ENCODE data around the gene RPL5.
A peak's percentile ranks its signal among the peaks of the same experiment; 100 is the strongest.
"Not testable (repeated sequence)": the region's sequence is repeated elsewhere in the genome, so short reads cannot be mapped to it uniquely, and the experiment has no call there.

RPL5 gene

DNA sequence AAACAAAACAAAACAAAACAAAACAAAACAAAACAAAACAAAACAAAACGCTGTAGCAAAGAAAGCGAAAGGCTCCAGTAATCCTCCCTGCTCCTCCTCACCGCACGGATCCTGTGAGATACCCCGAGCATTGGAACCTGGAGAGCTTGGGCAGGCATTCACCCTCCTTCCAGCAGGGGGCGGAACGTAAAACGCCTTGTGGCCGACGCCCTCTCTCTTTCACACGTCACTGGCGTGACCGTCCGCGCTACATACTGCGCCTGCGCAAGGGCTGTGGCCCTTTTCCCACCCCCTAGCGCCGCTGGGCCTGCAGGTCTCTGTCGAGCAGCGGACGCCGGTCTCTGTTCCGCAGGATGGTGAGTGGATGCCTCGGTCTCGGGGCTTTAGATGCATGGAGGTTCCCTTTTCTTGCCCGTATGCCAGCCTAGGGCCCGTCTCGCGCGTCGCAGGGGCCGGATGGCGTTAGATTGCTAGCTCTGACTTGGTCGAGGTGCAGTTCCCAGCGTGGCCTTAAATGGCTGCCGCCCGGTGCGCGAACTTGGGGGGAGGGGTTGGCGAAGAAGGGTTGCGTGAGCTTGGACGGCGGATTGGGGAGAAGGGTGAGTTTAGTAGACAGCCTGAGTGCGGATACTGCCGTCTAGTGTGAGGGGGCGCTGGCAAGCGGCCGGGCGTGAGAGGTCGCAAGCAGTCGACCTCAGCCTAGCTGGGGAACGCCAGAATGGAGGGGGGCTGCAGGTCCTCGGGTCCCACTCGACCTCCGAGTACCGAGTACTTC lies at the start of gene RPL5:
TSS of gene RPL5 (plus strand) at position 279 of the 775 bp plus-strand sequence. CDS start at position 354, 75 bp downstream.
- DNase-seq (ENCODE audit: low read depth, low spot score): peak; percentile 94

GRCh38 chr1:92783550-92783949 lies 48.3 kb upstream of the RPL5 start:
- not testable (repeated sequence) for DNase-seq (ENCODE audit: low read depth, low spot score)

DNA sequence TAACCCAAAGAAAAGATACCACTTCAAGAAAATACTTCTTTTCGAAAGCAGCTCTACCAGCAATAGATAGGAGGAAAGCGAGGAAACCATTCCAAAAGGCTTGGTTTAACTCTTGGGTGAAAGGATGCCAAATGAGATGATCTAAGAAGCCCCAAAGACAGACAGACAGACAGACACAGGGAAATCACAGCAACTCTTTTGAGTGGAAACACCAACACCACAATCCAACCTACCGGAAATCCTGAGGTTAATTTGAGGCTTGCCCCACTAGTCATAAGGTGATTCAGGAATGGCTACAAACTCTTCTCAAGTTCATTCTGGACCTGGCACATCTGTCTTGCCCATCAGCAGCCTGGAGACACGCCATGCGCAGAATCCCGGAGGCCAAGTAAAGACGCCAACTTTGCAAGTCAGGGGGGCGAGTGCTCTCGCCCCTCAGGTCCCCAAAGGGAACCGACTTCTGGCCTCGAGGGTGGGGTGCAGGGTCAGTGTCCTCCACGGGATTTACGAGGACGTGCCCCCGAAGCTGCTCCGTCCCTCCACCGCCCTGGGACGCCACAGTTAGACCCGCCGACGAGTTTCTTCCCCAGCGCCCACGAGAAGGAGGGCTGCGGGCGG lies 47.7 kb upstream of the RPL5 start:
- DNase-seq (ENCODE audit: low read depth, low spot score): no peak

DNA sequence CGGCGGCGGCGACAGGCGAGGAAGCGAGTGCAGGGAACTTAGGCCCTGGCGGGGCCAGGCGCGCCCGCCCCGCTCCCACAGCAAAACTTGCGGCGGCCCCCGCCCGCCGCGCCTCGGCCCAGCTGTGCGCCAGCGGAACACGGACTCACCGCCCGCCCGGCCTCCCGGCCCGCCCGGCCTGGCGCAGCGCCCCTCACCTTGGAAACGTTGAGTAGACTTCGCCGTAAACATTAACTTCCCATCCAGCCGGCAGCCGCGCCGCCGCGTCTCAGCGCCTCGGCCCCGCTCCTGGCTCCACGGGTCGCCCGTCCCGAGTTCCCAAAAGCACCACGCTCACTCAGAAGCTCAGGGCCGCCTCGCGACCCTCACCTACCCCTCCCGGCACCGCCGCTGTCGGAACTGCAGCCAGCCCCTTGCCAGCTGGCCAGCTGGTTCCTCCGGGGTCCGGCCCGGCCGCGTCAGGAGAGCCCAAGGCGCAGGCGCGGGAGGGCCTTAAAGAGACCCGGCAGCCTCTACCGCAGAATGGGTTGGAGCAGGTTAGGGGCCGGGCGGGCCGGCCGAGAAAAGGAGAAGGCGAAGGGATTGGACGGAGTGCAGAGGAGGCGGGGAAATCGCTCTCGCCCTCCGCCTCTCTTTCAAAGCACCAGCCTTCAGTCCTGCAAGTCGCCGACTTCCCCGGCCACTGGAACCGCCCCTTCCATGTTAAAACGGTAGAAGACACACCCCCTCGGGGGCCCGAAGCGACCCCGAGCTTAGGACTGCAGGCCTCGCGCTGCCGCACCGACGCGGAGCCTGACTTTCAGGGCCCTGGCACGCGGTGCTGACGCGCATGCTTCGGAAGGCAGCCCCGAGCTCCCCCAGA lies 47.0 kb upstream of the RPL5 start, which contains the start of gene EVI5:
TSS of gene EVI5 (minus strand) at position 470 of the 862 bp plus-strand sequence. CDS start 48,562 bp downstream, outside the sequence.
- DNase-seq (ENCODE audit: low read depth, low spot score): peak; percentile 37

GRCh38 chr1:92786111-92786901 lies 45.5 kb upstream of the RPL5 start:
- DNase-seq (ENCODE audit: low read depth, low spot score): no peak

GRCh38 chr1:92790081-92790480 lies 41.8 kb upstream of the RPL5 start:
- no peak for DNase-seq (ENCODE audit: low read depth, low spot score)

- no peak for DNase-seq (ENCODE audit: low read depth, low spot score)
These were observed 41.0 kb upstream of the RPL5 start for GRCh38 chr1:92790867-92791266.

- DNase-seq (ENCODE audit: low read depth, low spot score): no peak
These were observed 40.3 kb upstream of the RPL5 start for GRCh38 chr1:92791487-92792066.

DNA sequence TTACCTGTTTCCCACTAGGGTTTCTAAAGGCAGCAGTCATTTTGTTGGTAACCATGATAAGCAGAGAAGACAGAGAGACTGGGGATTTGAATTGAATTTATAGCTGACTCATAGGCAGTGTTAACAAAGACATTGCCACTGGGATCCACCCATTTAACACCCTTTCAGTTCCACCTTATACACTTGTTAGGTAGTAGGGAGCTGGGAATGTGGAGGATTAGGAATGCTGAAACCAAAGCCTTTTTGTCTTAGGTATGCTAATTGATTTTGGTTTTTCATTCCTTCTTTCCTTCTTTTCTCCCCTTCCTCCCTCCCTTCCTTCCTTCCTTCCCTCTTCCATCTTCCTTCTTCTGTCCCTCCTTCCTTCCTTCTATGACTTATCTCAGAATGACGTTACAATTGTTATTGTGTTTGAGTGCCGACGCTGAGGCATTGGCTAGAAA lies 39.5 kb upstream of the RPL5 start:
- DNase-seq (ENCODE audit: low read depth, low spot score): no peak

DNA sequence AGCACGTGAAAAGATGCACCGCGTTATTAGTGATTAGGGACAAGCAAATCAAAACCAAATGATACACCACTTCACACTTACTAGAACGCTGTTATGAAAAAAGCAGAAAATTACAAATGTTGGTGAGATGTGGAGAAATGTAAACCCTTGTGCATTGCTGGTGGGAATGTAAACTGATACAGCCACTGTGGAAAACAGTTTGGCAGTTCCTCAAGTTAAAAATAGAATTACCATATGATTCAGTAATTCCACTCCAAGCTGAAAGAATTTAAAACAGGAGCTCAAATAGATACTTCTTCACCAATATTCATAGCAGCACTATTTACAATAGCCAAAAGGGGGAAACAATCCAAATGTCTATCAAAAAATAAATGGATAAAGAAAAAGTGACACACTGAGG lies 36.7 kb upstream of the RPL5 start:
- no peak for DNase-seq (ENCODE audit: low read depth, low spot score)

GRCh38 chr1:92797297-92797696 lies 34.5 kb upstream of the RPL5 start:
- DNase-seq (ENCODE audit: low read depth, low spot score): no peak

- no peak for DNase-seq (ENCODE audit: low read depth, low spot score)
These were observed 33.9 kb upstream of the RPL5 start for GRCh38 chr1:92797961-92798360.

DNA sequence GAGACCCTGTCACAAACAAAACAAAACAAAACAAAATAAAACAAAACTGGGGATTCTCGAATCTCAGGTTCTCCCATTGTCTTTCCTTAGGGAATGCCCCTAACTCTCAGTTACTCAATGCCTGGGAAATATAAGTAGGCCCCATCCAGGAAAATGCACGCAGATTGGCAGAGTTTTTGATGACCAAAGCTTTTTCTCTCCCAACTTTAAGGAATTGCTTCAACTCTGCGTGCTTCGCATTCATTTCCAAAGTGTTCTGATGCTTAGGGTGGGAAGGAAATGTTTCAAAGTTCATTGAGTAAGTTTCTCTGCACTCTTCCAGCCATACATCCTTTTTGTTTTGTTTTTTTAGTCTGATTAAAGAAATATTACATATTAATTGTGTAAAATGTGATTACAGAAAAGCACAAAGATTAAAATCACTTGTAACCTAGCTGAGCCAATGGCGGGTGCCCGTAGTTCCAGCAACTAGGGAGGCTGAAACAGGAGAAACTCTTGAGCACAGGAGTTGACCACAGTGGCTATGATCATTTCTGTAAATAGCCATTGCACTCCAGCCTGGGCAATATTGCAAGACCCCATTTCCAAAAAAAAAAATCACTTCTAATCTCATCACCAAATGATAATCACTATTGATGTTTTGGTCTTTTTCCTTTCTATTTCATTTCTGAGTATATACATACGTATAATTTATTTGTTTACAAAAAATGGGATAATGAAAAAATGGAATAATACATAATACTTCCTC lies 28.5 kb upstream of the RPL5 start:
- DNase-seq (ENCODE audit: low read depth, low spot score): no peak

DNA sequence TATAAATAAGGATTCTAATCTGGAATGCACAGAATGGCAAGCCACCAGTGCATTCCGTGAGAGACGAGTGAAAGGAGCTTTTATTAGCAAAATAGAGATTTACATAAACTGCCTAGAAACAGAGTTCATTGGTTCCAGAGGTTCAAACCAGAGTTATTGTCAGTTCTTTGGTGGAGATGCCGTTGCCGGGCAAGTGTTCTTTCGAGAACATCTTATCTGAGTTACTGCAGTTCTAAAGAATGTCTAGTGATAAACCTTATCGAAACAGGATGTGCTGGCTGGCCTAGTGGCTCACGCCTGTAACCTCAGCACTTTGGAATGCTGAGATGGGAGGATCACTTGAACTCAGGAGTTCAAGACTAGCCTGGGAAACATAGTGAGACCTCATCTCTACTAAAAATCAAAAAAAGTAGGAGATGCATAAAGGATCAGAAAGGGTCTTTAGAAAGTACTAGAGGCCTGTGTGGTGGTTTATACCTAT lies 27.1 kb upstream of the RPL5 start:
- DNase-seq (ENCODE audit: low read depth, low spot score): no peak

- no peak for DNase-seq (ENCODE audit: low read depth, low spot score)
These were observed 26.6 kb upstream of the RPL5 start for GRCh38 chr1:92805216-92805615.

DNA sequence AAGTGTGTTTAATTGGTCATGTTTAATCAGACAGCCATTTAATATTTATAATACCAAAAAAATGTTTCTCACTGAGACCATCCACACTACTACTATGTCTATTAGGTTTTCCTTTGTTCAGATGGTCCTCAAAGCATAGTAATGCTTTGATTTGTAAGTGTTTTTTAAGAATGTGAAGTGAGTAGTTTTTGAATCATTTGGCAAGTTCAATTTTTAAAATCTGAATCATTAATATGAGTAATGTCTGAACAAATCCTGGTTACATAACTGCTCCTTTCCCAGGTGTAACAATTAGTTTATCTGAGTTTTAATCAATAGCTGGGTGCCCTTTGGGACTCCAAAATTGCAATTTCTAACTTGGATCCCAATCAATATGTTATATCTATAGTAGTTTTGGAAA lies 23.5 kb upstream of the RPL5 start:
- DNase-seq (ENCODE audit: low read depth, low spot score): no peak

- DNase-seq (ENCODE audit: low read depth, low spot score): no peak
These were observed 15.1 kb upstream of the RPL5 start for GRCh38 chr1:92816732-92817131.

DNA sequence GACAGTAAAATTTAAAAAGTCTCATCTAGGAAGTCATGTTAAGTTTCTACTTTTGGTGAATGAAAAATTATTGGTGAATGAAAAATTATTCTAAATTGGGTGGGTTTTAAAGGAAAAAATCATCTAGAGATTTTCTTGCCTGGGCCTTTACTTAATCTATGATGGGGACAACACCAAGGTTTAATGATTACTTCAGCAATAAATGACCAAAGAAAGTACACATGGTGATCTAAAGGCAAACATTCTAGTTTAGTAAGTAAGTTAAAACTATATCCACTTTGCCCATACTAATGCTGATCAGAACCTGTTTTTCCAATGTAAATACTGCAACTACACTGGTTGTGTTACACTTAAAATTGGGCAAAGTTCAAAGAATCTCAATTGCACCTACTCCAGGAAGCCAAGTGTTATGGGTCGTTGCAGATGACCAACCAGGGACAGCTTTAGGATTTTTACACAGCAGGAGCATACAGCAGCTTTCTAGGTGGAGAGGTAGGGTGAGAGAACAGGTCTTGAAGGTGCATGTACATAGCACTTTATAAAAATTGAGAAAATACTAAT lies 14.6 kb upstream of the RPL5 start:
- DNase-seq (ENCODE audit: low read depth, low spot score): no peak

DNA sequence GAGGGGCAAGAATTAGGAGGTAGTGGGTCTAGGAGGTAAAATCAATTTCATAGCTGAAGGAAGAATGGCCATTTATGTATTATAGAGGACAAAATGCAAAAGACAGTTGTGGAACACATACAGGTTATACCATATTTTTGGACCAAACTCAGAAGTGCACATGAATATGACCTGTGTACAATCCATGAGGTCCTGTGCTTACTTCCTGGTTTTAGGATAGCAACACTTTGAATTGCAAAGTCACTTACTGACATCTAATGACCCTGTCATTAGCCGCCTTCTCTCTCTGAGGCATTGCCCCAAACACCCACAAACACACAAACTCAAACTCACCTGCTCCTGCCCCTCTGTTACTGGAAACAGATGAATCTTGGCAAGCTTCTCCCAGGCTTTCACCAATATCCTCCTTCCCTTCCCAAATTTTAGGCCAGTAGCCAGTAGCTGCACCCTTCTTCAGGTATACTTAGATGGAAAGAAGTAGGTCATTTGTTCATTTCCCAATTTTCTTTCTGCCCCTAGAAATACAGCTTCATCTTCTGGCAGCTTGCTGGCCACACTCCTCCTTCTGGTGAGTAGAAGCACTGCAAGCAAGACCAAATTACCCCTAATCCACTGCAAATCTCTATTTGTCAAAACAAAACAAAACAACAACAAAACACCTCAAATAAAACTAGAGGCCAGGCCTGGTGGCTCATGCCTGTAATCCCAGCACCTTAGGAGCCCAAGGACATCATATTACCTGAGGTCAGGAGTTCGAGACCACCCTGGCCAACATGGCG lies 13.7 kb upstream of the RPL5 start:
- no peak for DNase-seq (ENCODE audit: low read depth, low spot score)
